ENCODE results near the gene PLEKHM1.

DNA sequence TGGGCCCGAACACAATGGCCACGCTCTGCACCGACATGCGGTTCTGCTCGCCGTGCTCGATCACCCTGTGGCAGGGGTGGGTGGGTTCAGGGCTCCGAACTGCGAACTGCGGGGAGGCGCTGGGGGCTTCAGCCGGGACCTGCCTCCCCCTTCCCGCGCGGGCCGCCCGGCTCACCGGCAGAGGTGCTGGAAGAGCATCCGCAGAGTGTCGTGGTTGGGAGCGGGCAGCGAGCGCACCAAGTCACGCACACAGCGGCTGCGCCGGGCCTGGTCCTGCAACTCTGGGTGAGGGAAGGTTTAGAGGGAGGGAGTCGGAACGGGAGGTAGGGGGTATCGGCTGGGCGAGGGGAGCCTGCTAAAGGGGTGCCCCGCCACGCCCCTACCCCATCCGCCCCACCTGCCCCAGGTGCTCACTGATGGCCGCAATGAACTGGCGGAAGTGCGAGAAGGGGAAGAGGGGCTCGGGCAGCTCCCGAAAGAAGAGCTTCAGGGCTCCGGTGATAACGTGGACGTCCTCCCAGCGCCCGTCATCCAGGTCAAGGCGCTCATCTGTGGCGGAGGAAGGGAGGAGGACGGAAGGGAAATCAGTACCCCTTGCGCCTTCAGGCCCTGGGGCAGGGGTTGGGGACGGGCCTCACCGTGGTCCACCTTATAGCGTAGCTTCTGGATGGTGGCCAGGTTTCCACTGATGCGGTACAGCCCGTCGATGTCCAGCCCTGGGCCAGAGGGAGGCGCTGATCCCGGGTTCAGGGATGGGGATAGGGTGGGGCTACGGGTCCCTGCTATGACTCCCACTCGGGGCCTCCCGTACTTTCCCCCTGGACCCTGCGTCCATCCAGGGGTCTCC is 94.7 kb downstream of the PLEKHM1 start:
- TF ChIP-seq POLR2A (IDR thresholded peaks at IDR 0.05; ENCODE audit: low read length), result no peak
- no peak for TF ChIP-seq GATA1 (IDR thresholded peaks at IDR 0.05; ENCODE audit: low read depth, low read length)
